Activated CD4-positive, alpha-beta T cell treated with anti-CD3 and anti-CD28 coated beads, Interleukin-10, Interleukin-2, amounts not matched to agents 100 ng/mL and 50 ng/mL, durations not matched to agents 16 hours and 8 hours (primary cell): Measurements from ENCODE around the gene GPR107.
"Not testable (repeated sequence)": the region's sequence is repeated elsewhere in the genome, so short reads cannot be mapped to it uniquely, and the experiment has no call there.

Source experiments
- DNase-seq: peaks from one replicate; pipeline ENCODE4 v3.0.0-alpha.2; 2020

GPR107 gene

DNA sequence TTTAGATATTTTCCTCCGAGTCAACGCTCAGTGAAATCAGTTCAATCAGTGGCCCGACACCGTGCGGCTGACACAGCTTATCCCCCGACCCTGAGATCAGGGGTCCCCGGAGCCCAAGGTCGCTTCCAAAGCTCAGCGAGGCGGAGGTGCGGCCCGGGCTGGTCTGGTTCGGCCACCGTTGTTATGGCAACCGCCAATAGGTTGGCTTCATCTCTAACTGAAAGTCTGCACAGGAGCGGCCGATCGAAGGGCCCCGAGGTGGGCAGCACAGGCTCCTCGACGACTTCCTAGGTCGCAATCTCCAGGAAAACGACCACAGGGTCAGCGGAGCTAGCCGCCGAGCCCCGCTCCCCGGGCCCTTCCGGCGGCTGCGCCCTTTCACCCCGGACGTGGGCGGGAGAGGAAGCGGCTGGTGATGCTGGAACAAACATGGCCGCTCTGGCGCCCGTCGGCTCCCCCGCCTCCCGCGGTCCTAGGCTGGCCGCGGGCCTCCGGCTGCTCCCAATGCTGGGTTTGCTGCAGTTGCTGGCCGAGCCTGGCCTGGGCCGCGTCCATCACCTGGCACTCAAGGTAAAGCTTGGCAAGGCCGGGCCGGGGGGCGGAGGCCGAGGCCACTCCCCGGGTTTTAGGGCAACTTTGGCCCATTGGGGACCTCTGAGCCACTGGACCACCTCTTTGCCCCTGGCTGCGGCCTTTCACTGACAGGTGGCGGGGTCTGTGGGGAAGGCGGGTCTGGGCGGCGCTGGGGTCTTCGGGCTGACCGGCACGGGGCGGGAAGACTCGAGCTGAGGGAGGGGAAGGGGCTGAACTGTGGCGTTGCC, at the start of gene GPR107:
GPR107 (plus strand) TSS at position 403 of the 821 bp plus-strand sequence; CDS start at position 430, 27 bp downstream.
- peak; percentile 85 for DNase-seq

- DNase-seq = no peak
Measured at GRCh38 chr9:130003943-130004552, 49.7 kb upstream of the GPR107 start.

DNA sequence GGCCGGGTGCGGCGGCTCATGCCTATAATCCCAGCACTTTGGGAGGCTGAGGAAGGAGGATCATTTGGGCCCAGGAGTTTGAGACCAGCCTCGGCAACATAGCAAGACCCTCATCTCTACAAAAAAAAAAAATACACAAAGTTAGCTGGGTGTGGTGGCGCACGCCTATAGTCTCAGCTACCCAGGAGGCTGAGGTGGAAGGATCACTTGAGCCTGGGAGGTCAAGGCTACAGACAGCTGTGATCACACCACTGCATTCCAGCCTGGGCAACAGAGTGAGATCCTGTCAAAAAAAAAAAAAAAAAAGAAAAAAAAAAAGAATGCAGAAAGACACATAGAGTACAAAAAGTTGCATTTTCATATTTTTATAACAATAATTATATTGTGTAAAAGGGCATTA, 46.8 kb upstream of the GPR107 start:
- not testable (repeated sequence) for DNase-seq

- DNase-seq = no peak
Measured at GRCh38 chr9:130008538-130008937, 45.2 kb upstream of the GPR107 start.

GRCh38 chr9:130009546-130009945, 44.2 kb upstream of the GPR107 start:
- DNase-seq = not testable (repeated sequence)

- DNase-seq = peak; percentile 61
Measured at GRCh38 chr9:130010151-130010988, 43.3 kb upstream of the GPR107 start.

- no peak for DNase-seq
Measured at GRCh38 chr9:130013326-130013725, 40.4 kb upstream of the GPR107 start.

DNA sequence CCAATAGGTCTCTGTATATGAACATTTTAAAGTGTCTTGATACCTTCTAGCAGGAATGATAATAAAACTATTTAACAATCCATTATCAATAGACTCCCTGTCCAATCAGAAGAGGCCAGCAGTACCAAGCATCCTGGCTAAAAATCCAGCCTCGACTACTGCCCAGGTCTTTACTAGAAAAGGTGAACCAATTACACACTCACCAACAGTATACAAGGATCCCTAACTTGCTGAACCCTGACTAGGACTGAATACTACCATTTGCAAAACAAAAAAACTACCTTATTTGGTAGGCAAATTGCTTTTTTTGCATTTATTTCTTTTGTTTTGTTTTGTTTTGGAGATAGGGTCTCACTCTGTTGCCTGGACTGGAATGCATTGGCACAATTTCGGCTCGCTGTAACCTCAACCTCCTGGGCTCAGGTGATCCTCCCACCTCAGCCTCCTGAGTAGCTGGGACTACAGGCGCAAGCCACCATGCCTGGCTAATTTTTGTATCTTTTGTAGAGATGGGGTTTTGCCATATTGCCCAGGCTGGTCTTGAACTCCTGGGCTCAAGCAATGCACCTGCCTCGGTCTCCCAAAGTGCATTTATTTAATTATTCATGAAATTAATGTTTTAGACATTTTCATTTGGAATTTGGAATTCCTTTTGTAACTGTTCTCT, 38.2 kb upstream of the GPR107 start:
- no peak for DNase-seq

DNA sequence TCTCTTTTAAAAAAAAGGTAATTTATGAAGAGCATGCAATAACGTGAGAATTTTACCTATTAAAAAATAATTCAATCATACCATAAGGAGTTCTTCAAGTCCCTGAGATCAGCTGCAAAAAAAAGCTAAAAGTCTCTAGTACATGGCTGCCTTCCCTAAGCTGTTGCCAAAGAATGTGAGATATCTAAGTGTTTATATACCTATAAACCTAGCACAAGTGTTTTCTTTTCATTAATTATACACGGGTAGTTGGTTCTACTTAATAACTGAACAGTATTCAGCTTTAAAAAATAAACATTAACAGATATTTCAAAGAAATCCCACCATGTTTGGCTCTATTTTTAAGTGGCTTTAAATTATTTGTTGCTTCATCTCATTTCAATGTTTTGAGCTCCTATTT, 36.6 kb upstream of the GPR107 start:
- no peak for DNase-seq

DNA sequence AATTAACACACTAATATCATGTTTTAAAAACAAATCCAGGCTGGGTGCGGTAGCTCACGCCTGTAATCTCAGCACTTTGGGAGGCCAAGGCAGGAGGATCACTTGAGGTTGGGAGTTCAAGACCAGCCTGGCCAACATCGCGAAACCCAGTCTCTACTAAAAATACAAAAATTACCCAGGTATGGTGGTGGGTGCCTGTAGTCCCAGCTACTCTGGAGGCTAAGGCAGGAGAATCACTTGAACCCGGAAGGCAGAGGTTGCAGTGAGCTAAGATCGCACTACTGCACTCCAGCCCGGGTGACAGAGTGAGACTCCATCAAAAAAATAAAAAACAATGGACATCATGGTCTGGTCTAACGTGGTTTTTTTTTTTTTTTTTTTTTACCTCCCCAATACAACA, 36.2 kb upstream of the GPR107 start:
- DNase-seq = not testable (repeated sequence)

DNA sequence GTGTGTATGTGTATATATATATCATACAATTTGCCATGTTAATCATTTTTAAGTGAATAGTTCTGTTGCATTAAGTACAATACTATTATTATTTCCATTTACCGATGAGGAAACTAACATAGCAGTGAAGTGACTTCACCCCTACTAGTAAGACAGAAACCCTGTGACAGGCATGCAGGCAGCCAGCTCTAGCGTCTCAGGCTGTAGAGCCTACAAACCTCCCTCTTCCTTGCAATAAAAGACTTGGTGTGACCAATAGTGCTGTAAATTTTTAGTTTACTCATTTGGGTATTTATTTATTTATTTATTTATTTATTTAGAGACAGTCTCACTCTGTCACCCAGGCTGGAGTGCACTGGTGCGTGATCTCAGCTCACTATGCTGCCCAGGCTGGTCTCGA, 35.4 kb upstream of the GPR107 start:
- no peak for DNase-seq

- no peak for DNase-seq
Measured at GRCh38 chr9:130020618-130021017, 33.1 kb upstream of the GPR107 start.

GRCh38 chr9:130021123-130021522, 32.6 kb upstream of the GPR107 start:
- no peak for DNase-seq

GRCh38 chr9:130021842-130022241, 31.9 kb upstream of the GPR107 start:
- not testable (repeated sequence) for DNase-seq

- DNase-seq = no peak
Measured at GRCh38 chr9:130022566-130023143, 31.1 kb upstream of the GPR107 start.

- no peak for DNase-seq
Measured at GRCh38 chr9:130023144-130023787, 30.4 kb upstream of the GPR107 start.

DNA sequence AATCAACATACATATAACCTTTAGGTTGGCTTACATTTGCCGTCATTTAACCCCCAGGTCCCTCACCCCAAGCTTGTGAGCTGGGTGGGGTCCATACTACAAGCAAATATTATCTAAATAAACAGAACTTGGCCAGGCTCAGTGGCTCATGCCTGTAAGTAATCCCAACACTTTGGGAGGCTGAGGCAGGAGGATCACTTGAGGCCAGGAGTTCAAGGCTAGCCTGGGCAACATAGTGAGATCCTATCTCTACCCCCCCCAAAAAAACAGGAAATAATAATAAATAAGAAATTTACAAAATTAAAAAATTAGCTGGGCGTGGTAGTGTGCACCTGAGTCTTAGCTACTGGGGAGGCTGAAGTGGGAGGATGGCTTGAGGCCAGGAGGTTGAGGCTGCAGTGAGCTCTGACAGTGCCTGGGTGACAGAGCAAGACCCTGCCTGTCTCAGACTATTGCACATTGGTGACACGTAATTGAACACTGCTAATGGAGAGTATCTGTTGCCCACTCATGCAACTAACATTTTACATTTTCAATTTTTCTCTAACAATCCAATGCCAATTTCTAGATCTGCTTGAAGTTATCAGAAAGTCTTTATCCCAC, 29.6 kb upstream of the GPR107 start:
- DNase-seq = no peak

- DNase-seq = no peak
Measured at GRCh38 chr9:130024597-130024994, 29.1 kb upstream of the GPR107 start.

DNA sequence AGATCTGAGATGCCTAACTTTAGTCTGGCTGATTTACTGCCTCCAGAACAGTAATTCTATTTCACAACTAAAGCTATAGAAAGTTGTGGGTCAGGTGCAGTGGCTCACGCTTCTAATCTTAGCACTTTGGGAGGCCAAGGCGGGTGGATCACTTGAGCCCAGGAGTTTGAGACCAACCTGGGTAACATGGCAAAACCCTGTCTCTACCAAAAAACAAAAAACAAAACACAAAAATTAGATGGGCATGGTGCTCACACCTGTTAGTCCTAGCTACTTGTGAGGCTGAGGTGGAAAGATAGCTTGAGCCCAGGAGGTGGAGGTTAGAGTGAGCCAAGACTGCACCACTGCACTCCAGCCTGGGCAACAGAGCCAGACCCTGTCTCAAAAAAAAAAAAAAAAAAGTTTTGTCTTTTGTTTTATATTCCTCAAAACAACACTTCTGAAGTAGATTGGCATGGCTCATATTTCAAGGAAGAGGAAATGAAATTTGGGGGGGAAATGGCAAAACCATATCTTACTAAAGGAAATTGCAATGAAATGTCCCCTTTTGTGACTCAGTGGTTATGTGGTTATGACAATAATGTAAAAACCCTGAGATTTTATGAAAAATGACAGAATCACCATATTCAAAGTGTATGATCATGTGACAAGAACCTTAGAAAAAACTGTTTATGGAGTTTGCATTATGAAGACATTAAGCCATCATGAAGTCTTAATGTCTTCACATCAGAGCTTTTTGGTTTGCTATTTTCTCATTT, 26.9 kb upstream of the GPR107 start:
- DNase-seq = peak; percentile 64

GRCh38 chr9:130027533-130028365, 26.0 kb upstream of the GPR107 start:
- no peak for DNase-seq
